WTC11 (cell line): ENCODE data around the gene DPP10. TPM values are rescaled to one million over a fixed set of nuclear protein-coding genes. Genes with fewer than 3 reads are reported as not detected.

Source experiments
- ATAC-seq: fragments of 200-7000 bp; cut with Tn5 transposase; 2 replicates; pipeline ENCODE4 v1.10.0; 2021; ENCODE audit warnings: mild to moderate bottlenecking, moderate library complexity
- CTCF ChIA-PET: fragments of 300-600 bp; sonication (Branson Sonifier 250); formaldehyde crosslinking; loops from one replicate; lab custom pipeline; 2021; ENCODE audit warnings: antibody characterized with exemption; lab: Charles Lee
- POLR2A ChIA-PET: fragments of 350-600 bp; sonication (Branson Sonifier 250); formaldehyde crosslinking; loops from one replicate; lab custom pipeline; 2021; ENCODE audit warnings: antibody characterized with exemption; lab: Charles Lee
- DNase-seq: peaks from one replicate; pipeline ENCODE4 v3.0.0; 2021; ENCODE audit warnings: low spot score
- H3K27ac Mint-ChIP-seq: 2 replicates; pipeline ENCODE4 v1.8.0; 2021; ENCODE audit warnings: mixed read lengths
- H3K27me3 Mint-ChIP-seq: 2 replicates; pipeline ENCODE4 v1.8.0; 2021; ENCODE audit warnings: low read depth, mild to moderate bottlenecking, moderate library complexity, mixed read lengths
- H3K36me3 Mint-ChIP-seq: 2 replicates; pipeline ENCODE4 v1.8.0; 2021; ENCODE audit warnings: mixed read lengths
- H3K4me1 Mint-ChIP-seq: 2 replicates; pipeline ENCODE4 v1.8.0; 2022; ENCODE audit warnings: mixed read lengths
- H3K4me3 Mint-ChIP-seq: 2 replicates; pipeline ENCODE4 v1.8.0; 2021; ENCODE audit warnings: mild to moderate bottlenecking, moderate library complexity, mixed read lengths
- H3K9me3 Mint-ChIP-seq: 2 replicates; pipeline ENCODE4 v1.8.0; 2021; ENCODE audit warnings: mixed read lengths
- ATF1 ChIP-seq: sonication (generic); formaldehyde crosslinking; IDR thresholded peaks from 2 replicates; pipeline ENCODE4 v1.8.1; 2023; ENCODE audit warnings: mild to moderate bottlenecking, moderate library complexity, missing genetic modification reagents
- EMX1 ChIP-seq: fragments of 250-450 bp; sonication (Bioruptor Pico); IDR thresholded peaks from 2 replicates; pipeline ENCODE4 v1.8.0; 2021; ENCODE audit warnings: mild to moderate bottlenecking
- GABPB1 ChIP-seq: sonication (generic); formaldehyde crosslinking; IDR thresholded peaks from 2 replicates; pipeline ENCODE4 v1.8.1; 2023; ENCODE audit warnings: mild to moderate bottlenecking, missing genetic modification reagents
- MXD4 ChIP-seq: fragments of 250-450 bp; sonication (Bioruptor Pico); IDR thresholded peaks from 2 replicates; pipeline ENCODE4 v1.8.0; 2021; ENCODE audit warnings: mild to moderate bottlenecking, moderate library complexity, borderline replicate concordance
- MYBL2 ChIP-seq: sonication (generic); formaldehyde crosslinking; IDR thresholded peaks from 2 replicates; pipeline ENCODE4 v1.8.1; 2023; ENCODE audit warnings: mild to moderate bottlenecking, moderate library complexity, missing genetic modification reagents
- NFYB ChIP-seq: sonication (generic); formaldehyde crosslinking; conservative IDR thresholded peaks from 2 replicates; pipeline ENCODE4 v1.8.0; 2022; ENCODE audit warnings: low read depth, missing genetic modification reagents
- SP1 ChIP-seq: sonication (generic); formaldehyde crosslinking; conservative IDR thresholded peaks from 2 replicates; pipeline ENCODE4 v1.8.1; 2022; ENCODE audit warnings: missing genetic modification reagents
- TCF7 ChIP-seq: sonication (generic); formaldehyde crosslinking; IDR thresholded peaks from 2 replicates; pipeline ENCODE4 v1.8.0; 2022; ENCODE audit warnings: mild to moderate bottlenecking, low read depth, missing genetic modification reagents, moderate library complexity
- ZNF219 ChIP-seq: sonication (generic); formaldehyde crosslinking; IDR thresholded peaks from 2 replicates; pipeline ENCODE4 v1.8.0; 2023; ENCODE audit warnings: missing genetic modification reagents, mild to moderate bottlenecking, borderline replicate concordance
- ZNF232 ChIP-seq: sonication (generic); formaldehyde crosslinking; IDR thresholded peaks from 2 replicates; pipeline ENCODE4 v1.8.0; 2022; ENCODE audit warnings: mild to moderate bottlenecking, missing genetic modification reagents
- total RNA-seq: library from RNA; stranded (reverse); gene quantifications from 3 replicates; pipeline ENCODE4 v1.2.3, GENCODE V29; 2021
- TF ChIP-seq, protein P1 (sequence below): sonication (generic); formaldehyde crosslinking; IDR thresholded peaks from 2 replicates; pipeline ENCODE4 v1.8.0; 2022; ENCODE audit warnings: missing genetic modification reagents
- TF ChIP-seq, protein P2 (sequence below): sonication (generic); formaldehyde crosslinking; IDR thresholded peaks from 2 replicates; pipeline ENCODE4 v1.8.0; 2023; ENCODE audit warnings: missing genetic modification reagents, mild to moderate bottlenecking, borderline replicate concordance
- TF ChIP-seq, protein P3 (sequence below): sonication (generic); formaldehyde crosslinking; IDR thresholded peaks from 2 replicates; pipeline ENCODE4 v1.8.0; 2022; ENCODE audit warnings: mild to moderate bottlenecking, missing genetic modification reagents
- TF ChIP-seq, protein P4 (sequence below): sonication (generic); formaldehyde crosslinking; IDR thresholded peaks from 2 replicates; pipeline ENCODE4 v1.8.1; 2023; ENCODE audit warnings: mild to moderate bottlenecking, moderate library complexity, missing genetic modification reagents
- TF ChIP-seq, protein P5 (sequence below): sonication (generic); formaldehyde crosslinking; IDR thresholded peaks from 2 replicates; pipeline ENCODE4 v1.8.1; 2023; ENCODE audit warnings: mild to moderate bottlenecking, missing genetic modification reagents, moderate library complexity
- TF ChIP-seq, protein P6 (sequence below): sonication (generic); formaldehyde crosslinking; conservative IDR thresholded peaks from 2 replicates; pipeline ENCODE4 v1.8.1; 2022; ENCODE audit warnings: mild to moderate bottlenecking, missing genetic modification reagents
- TF ChIP-seq, protein P7 (sequence below): sonication (generic); formaldehyde crosslinking; IDR thresholded peaks from 2 replicates; pipeline ENCODE4 v1.8.1; 2023; ENCODE audit warnings: mild to moderate bottlenecking, missing genetic modification reagents, moderate library complexity
- TF ChIP-seq, protein P8 (sequence below): sonication (generic); formaldehyde crosslinking; IDR thresholded peaks from 2 replicates; pipeline ENCODE4 v1.8.1; 2023; ENCODE audit warnings: mild to moderate bottlenecking, missing genetic modification reagents, borderline replicate concordance

Gene DPP10
- total RNA-seq, 1 experiment from 2014 or later, result 4.0 TPM

DNA sequence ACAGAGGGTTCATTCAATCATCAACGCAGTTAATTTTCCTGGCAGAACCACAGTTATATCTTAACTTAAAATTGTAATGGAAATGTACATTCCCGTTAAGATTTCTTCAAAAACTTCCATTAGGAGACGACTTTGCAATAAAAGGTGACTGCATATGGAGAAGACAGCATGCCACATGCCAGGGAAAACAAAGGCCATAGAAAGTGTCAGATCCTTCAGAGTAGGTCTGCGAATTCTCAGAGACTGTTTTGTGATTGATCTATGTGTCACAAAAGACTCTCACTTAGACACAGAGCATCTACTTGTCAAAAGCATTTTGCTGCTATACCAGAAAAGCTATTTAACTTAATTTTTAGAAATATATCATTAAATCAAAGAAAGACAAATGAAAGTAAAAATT is 274.6 kb downstream of the DPP10 start:
- H3K9me3 Mint-ChIP-seq, result peaks cover 26% of the 10 kb centered on the region

More for the DNA sequence above, 274.6 kb downstream of the DPP10 start:
- Mint-ChIP-seq H3K4me3 (no peak overlapping the region), H3K27me3 (no peaks in the 10 kb centered on the region), H3K27ac (no peak overlapping the region), H3K36me3 (peaks cover 15% of the 10 kb centered on the region), H3K4me1 (peaks cover 13% of the 10 kb centered on the region)
- CTCF ChIA-PET, result no interaction called here
- TF ChIP-seq, protein P1, sequence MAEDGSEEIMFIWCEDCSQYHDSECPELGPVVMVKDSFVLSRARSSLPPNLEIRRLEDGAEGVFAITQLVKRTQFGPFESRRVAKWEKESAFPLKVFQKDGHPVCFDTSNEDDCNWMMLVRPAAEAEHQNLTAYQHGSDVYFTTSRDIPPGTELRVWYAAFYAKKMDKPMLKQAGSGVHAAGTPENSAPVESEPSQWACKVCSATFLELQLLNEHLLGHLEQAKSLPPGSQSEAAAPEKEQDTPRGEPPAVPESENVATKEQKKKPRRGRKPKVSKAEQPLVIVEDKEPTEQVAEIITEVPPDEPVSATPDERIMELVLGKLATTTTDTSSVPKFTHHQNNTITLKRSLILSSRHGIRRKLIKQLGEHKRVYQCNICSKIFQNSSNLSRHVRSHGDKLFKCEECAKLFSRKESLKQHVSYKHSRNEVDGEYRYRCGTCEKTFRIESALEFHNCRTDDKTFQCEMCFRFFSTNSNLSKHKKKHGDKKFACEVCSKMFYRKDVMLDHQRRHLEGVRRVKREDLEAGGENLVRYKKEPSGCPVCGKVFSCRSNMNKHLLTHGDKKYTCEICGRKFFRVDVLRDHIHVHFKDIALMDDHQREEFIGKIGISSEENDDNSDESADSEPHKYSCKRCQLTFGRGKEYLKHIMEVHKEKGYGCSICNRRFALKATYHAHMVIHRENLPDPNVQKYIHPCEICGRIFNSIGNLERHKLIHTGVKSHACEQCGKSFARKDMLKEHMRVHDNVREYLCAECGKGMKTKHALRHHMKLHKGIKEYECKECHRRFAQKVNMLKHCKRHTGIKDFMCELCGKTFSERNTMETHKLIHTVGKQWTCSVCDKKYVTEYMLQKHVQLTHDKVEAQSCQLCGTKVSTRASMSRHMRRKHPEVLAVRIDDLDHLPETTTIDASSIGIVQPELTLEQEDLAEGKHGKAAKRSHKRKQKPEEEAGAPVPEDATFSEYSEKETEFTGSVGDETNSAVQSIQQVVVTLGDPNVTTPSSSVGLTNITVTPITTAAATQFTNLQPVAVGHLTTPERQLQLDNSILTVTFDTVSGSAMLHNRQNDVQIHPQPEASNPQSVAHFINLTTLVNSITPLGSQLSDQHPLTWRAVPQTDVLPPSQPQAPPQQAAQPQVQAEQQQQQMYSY, result no peak
- TF ChIP-seq GABPB1, result no peak
- no peak for TF ChIP-seq NFYB (CRISPR knock-in tag)
- TF ChIP-seq ZNF232 (CRISPR knock-in tag), result no peak
- no peak for TF ChIP-seq ATF1 (CRISPR knock-in tag)
- TF ChIP-seq, protein P2, sequence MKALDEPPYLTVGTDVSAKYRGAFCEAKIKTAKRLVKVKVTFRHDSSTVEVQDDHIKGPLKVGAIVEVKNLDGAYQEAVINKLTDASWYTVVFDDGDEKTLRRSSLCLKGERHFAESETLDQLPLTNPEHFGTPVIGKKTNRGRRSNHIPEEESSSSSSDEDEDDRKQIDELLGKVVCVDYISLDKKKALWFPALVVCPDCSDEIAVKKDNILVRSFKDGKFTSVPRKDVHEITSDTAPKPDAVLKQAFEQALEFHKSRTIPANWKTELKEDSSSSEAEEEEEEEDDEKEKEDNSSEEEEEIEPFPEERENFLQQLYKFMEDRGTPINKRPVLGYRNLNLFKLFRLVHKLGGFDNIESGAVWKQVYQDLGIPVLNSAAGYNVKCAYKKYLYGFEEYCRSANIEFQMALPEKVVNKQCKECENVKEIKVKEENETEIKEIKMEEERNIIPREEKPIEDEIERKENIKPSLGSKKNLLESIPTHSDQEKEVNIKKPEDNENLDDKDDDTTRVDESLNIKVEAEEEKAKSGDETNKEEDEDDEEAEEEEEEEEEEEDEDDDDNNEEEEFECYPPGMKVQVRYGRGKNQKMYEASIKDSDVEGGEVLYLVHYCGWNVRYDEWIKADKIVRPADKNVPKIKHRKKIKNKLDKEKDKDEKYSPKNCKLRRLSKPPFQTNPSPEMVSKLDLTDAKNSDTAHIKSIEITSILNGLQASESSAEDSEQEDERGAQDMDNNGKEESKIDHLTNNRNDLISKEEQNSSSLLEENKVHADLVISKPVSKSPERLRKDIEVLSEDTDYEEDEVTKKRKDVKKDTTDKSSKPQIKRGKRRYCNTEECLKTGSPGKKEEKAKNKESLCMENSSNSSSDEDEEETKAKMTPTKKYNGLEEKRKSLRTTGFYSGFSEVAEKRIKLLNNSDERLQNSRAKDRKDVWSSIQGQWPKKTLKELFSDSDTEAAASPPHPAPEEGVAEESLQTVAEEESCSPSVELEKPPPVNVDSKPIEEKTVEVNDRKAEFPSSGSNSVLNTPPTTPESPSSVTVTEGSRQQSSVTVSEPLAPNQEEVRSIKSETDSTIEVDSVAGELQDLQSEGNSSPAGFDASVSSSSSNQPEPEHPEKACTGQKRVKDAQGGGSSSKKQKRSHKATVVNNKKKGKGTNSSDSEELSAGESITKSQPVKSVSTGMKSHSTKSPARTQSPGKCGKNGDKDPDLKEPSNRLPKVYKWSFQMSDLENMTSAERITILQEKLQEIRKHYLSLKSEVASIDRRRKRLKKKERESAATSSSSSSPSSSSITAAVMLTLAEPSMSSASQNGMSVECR (CRISPR knock-in tag), result no peak
- TF ChIP-seq, protein P3, sequence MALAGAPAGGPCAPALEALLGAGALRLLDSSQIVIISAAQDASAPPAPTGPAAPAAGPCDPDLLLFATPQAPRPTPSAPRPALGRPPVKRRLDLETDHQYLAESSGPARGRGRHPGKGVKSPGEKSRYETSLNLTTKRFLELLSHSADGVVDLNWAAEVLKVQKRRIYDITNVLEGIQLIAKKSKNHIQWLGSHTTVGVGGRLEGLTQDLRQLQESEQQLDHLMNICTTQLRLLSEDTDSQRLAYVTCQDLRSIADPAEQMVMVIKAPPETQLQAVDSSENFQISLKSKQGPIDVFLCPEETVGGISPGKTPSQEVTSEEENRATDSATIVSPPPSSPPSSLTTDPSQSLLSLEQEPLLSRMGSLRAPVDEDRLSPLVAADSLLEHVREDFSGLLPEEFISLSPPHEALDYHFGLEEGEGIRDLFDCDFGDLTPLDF (CRISPR knock-in tag), result no peak
- TF ChIP-seq, protein P4, sequence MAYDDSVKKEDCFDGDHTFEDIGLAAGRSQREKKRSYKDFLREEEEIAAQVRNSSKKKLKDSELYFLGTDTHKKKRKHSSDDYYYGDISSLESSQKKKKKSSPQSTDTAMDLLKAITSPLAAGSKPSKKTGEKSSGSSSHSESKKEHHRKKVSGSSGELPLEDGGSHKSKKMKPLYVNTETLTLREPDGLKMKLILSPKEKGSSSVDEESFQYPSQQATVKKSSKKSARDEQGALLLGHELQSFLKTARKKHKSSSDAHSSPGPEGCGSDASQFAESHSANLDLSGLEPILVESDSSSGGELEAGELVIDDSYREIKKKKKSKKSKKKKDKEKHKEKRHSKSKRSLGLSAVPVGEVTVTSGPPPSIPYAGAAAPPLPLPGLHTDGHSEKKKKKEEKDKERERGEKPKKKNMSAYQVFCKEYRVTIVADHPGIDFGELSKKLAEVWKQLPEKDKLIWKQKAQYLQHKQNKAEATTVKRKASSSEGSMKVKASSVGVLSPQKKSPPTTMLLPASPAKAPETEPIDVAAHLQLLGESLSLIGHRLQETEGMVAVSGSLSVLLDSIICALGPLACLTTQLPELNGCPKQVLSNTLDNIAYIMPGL, result no peak
- TF ChIP-seq, protein P5, sequence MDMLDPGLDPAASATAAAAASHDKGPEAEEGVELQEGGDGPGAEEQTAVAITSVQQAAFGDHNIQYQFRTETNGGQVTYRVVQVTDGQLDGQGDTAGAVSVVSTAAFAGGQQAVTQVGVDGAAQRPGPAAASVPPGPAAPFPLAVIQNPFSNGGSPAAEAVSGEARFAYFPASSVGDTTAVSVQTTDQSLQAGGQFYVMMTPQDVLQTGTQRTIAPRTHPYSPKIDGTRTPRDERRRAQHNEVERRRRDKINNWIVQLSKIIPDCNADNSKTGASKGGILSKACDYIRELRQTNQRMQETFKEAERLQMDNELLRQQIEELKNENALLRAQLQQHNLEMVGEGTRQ (CRISPR knock-in tag), result no peak
- TF ChIP-seq MXD4, result no peak
- TF ChIP-seq, protein P6, sequence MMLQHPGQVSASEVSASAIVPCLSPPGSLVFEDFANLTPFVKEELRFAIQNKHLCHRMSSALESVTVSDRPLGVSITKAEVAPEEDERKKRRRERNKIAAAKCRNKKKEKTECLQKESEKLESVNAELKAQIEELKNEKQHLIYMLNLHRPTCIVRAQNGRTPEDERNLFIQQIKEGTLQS (CRISPR knock-in tag), result no peak
- no peak for TF ChIP-seq EMX1 (CRISPR knock-in tag)
- no peak for TF ChIP-seq TCF7 (CRISPR knock-in tag)
- TF ChIP-seq, protein P7, sequence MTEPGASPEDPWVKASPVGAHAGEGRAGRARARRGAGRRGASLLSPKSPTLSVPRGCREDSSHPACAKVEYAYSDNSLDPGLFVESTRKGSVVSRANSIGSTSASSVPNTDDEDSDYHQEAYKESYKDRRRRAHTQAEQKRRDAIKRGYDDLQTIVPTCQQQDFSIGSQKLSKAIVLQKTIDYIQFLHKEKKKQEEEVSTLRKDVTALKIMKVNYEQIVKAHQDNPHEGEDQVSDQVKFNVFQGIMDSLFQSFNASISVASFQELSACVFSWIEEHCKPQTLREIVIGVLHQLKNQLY, result no peak
- TF ChIP-seq, protein P8, sequence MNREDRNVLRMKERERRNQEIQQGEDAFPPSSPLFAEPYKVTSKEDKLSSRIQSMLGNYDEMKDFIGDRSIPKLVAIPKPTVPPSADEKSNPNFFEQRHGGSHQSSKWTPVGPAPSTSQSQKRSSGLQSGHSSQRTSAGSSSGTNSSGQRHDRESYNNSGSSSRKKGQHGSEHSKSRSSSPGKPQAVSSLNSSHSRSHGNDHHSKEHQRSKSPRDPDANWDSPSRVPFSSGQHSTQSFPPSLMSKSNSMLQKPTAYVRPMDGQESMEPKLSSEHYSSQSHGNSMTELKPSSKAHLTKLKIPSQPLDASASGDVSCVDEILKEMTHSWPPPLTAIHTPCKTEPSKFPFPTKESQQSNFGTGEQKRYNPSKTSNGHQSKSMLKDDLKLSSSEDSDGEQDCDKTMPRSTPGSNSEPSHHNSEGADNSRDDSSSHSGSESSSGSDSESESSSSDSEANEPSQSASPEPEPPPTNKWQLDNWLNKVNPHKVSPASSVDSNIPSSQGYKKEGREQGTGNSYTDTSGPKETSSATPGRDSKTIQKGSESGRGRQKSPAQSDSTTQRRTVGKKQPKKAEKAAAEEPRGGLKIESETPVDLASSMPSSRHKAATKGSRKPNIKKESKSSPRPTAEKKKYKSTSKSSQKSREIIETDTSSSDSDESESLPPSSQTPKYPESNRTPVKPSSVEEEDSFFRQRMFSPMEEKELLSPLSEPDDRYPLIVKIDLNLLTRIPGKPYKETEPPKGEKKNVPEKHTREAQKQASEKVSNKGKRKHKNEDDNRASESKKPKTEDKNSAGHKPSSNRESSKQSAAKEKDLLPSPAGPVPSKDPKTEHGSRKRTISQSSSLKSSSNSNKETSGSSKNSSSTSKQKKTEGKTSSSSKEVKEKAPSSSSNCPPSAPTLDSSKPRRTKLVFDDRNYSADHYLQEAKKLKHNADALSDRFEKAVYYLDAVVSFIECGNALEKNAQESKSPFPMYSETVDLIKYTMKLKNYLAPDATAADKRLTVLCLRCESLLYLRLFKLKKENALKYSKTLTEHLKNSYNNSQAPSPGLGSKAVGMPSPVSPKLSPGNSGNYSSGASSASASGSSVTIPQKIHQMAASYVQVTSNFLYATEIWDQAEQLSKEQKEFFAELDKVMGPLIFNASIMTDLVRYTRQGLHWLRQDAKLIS (CRISPR knock-in tag), result no peak
- TF ChIP-seq ZNF219 (CRISPR knock-in tag), result no peak
- TF ChIP-seq SP1 (CRISPR knock-in tag), result no peak
- no peak for TF ChIP-seq MYBL2 (CRISPR knock-in tag)
- DNase-seq (no peak), ATAC-seq (no peak)
- POLR2A ChIA-PET, result no interaction called here
